Measurements from ENCODE around the gene GTF2F2. TPM values are rescaled to one million over a fixed set of nuclear protein-coding genes. Genes with fewer than 3 reads are reported as not detected.

GTF2F2 gene
- total and polyA plus RNA-seq, 7 donors, result 18.5 to 32.7 (median 28.5) TPM

DNA sequence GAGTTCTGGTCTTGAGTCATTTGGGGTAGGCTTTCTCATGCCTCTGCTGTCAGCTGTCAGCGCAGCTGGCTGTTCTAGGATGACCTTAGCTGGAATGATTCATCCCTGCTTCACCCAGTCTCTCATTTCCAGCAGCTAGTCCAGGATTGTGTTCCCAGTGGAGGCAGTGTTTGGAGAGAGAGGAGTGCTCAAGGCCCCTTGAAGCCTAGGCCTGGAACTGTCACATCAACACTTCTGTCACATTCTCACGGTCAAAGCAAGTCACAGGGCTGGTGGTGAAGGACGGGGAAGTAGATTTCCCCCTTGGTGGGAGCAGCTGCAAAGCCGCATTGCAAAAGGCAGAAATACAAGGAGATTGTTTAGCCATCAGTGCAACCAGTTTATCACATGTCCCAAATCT, 205.5 kb downstream of the GTF2F2 start:
- H3K27me3 ChIP-seq, result no peaks in the 10 kb centered on the region
- no peaks in the 10 kb centered on the region for H3K9me3 ChIP-seq
- WGBS, 2 donors, result 66 to 78% methylated on average over 4 of the region's 4 CpGs
- TF ChIP-seq POLR2AphosphoS5 (IDR thresholded peaks at IDR 0.05), result peak in 1 of 4 donors; percentile 51
- no peak for TF ChIP-seq POLR2A (IDR thresholded peaks at IDR 0.05)
- TF ChIP-seq EP300 (IDR thresholded peaks at IDR 0.05), result no peak
- TF ChIP-seq CTCF (IDR thresholded peaks at IDR 0.05), result no peak
- H3K4me1 ChIP-seq, result peaks cover 0 to 39% (median 21%) of the 10 kb centered on the region in 4 donors
- no peaks in the 10 kb centered on the region for H3K36me3 ChIP-seq
- no peak for DNase-seq
- peak overlapping the region; percentile 45 to 66 (median 53) for H3K27ac ChIP-seq
- H3K4me3 ChIP-seq, result no peak overlapping the region
- intact Hi-C loops (cut with DNase I), result no loop called here

DNA sequence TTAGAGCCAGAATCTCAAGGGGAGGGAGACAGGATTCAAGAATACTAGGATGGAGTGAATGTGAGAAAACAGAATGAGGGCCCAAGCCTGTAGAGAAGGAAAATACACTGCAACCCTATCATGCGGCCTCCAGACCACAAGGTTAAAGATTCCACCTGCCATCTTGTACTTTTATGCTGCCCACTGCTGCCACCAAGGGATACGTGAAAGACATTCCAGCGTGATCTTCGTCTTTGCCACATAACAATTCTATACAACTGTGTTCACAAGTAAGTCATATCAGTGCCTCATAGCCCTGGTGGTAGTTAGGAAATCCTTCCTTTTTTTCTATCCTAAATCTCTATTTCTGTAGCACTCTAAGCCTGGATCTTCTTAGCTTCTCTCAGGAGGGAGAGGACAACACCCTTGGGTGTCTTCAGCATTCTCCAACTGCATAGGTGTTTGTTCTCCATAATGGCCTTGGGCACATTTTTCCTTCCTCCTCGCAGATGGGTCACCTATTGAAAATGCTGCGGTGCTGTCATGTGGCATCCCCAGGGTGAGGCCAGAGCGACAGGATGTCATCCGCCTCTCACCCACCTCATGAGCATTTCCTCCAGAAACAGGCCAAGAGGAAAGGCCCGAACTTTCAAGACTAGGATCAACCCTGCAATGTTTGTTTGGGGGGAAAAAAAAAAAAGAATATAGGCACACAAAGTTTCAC, 207.1 kb downstream of the GTF2F2 start:
- Histone ChIP-seq H3K9me3 (no peaks in the 10 kb centered on the region), H3K36me3 (no peaks in the 10 kb centered on the region), H3K27me3 (no peaks in the 10 kb centered on the region), H3K4me3 (no peak overlapping the region), H3K4me1 (peaks cover 0 to 46% (median 23%) of the 10 kb centered on the region in 4 donors), H3K27ac (peak overlapping the region in 1 of 4 donors; percentile 59)
- 82 to 88% methylated on average over 9 of the region's 9 CpGs for WGBS, 2 donors
- TF ChIP-seq CTCF (IDR thresholded peaks at IDR 0.05) (no peak), EP300 (IDR thresholded peaks at IDR 0.05) (no peak), POLR2A (IDR thresholded peaks at IDR 0.05) (no peak), POLR2AphosphoS5 (IDR thresholded peaks at IDR 0.05) (no peak)
- intact Hi-C loops (cut with DNase I), result no loop called here
- DNase-seq, result no peak

DNA sequence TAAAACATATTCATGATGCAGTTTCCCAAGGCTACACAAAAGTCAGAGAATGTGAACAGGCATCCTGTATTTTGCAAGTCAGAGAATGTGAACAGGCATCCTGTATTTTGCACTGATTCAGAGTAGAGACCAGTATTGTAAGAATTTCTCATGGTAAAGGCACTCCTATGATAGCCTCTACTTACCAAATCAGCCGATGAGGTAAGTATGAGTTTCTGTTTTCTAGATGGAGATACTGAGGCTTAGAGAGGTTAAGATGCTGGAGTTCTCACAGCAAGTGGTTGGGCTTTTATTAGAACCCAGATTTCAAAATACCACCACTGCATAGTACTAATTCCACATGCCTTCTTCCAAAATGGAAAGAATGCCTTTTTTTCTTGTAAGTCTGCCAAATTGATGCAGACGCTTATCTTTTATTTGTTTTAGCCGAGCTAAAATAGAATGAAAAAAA, 208.4 kb downstream of the GTF2F2 start:
- WGBS, 2 donors, result 38 to 56% methylated on average over 3 of the region's 3 CpGs
- DNase-seq, result no peak
- intact Hi-C loops (cut with DNase I), result no loop called here
- Histone ChIP-seq H3K27ac (peak overlapping the region in 3 of 4 donors; percentile 32 to 62 (median 59)), H3K27me3 (no peaks in the 10 kb centered on the region), H3K4me3 (no peak overlapping the region), H3K4me1 (peaks cover 0 to 58% (median 24%) of the 10 kb centered on the region in 4 donors), H3K36me3 (peaks cover 0 to under 1% (median 0%) of the 10 kb centered on the region in 4 donors), H3K9me3 (no peaks in the 10 kb centered on the region)
- TF ChIP-seq EP300 (IDR thresholded peaks at IDR 0.05), result no peak
- TF ChIP-seq POLR2A (IDR thresholded peaks at IDR 0.05), result no peak
- TF ChIP-seq CTCF (IDR thresholded peaks at IDR 0.05), result no peak
- no peak for TF ChIP-seq POLR2AphosphoS5 (IDR thresholded peaks at IDR 0.05)

- TF ChIP-seq POLR2A (IDR thresholded peaks at IDR 0.05) (no peak), CTCF (IDR thresholded peaks at IDR 0.05) (no peak), EP300 (IDR thresholded peaks at IDR 0.05) (no peak), POLR2AphosphoS5 (IDR thresholded peaks at IDR 0.05) (no peak)
- Histone ChIP-seq H3K27ac (no peak overlapping the region), H3K36me3 (peaks cover 7 to 18% (median 8%) of the 10 kb centered on the region in 4 donors), H3K9me3 (no peaks in the 10 kb centered on the region), H3K27me3 (no peaks in the 10 kb centered on the region), H3K4me3 (no peak overlapping the region), H3K4me1 (peaks cover 0 to 57% (median 25%) of the 10 kb centered on the region in 4 donors)
- no peak for DNase-seq
- intact Hi-C loops (cut with DNase I), result no loop called here
- WGBS, 2 donors, result 59 to 73% methylated on average over 1 of the region's 1 CpG
These were observed 210.9 kb downstream of the GTF2F2 start for GRCh38 chr13:45331123-45331619.
